ENCODE results near the gene BCR. TPM values are rescaled to one million over a fixed set of nuclear protein-coding genes. Genes with fewer than 3 reads are reported as not detected.

BCR gene
- polyA plus RNA-seq, 1 experiment, result 21.4 TPM

DNA sequence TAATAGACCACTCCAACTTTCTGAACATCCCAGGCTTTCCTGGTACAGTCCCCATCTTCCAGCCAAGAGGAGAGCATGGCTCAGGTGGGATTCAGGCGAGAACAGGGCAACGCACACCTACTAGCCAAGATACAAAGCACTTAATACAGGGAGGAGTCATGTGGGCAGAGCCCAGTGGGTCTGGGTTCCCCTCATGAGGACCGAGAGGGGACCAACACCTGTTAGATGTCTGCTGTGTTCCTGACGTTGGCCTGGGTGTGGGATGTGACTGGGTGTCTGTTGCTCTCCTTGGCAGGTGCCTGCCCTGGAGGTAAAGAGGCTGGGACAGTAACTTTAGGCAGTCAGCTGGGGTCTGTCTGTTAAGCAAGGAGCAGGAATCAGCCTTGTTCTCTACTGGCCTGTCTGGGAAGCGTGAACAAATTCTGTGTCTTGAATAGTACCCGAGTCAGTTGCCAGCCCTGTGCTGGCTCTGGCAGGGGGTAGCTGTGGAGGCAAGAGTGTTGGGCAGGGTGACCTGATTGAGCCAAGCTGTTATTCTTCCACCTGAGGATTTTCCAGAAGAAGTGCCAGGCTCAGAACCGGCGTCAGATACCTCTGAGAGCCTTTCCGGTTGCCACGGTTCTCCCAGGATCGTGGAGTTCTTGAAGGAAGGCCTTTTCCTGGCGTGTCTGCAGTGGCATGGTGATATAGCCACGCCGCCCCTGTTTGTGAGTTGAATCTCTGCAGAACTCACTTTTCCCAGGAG lies 56.3 kb downstream of the BCR start:
- Histone ChIP-seq H3K27ac (ENCODE audit: low read depth, low read length) (no peak overlapping the region), H3K27me3 (ENCODE audit: control insufficient read depth, insufficient read depth, low read length) (no peaks in the 10 kb centered on the region), H3K9me3 (ENCODE audit: control insufficient read depth, insufficient read depth, low read length) (peaks cover 5% of the 10 kb centered on the region), H3K4me3 (ENCODE audit: low read depth, low read length) (no peak overlapping the region)
- no peak for DNase-seq (ENCODE audit: low read depth, low spot score)
- ChIA-PET POLR2A (no interaction called here), CTCF (interaction anchor here (1.0 to 1.2 kb wide), 2 partner anchors 58 to 62 kb away, joined by 3 read pairs; no protein-coding TSS in a partner anchor)
- TF ChIP-seq, protein P1, sequence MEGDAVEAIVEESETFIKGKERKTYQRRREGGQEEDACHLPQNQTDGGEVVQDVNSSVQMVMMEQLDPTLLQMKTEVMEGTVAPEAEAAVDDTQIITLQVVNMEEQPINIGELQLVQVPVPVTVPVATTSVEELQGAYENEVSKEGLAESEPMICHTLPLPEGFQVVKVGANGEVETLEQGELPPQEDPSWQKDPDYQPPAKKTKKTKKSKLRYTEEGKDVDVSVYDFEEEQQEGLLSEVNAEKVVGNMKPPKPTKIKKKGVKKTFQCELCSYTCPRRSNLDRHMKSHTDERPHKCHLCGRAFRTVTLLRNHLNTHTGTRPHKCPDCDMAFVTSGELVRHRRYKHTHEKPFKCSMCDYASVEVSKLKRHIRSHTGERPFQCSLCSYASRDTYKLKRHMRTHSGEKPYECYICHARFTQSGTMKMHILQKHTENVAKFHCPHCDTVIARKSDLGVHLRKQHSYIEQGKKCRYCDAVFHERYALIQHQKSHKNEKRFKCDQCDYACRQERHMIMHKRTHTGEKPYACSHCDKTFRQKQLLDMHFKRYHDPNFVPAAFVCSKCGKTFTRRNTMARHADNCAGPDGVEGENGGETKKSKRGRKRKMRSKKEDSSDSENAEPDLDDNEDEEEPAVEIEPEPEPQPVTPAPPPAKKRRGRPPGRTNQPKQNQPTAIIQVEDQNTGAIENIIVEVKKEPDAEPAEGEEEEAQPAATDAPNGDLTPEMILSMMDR (IDR thresholded peaks at IDR 0.05; ENCODE audit: low read depth, low read length), result no peak

DNA sequence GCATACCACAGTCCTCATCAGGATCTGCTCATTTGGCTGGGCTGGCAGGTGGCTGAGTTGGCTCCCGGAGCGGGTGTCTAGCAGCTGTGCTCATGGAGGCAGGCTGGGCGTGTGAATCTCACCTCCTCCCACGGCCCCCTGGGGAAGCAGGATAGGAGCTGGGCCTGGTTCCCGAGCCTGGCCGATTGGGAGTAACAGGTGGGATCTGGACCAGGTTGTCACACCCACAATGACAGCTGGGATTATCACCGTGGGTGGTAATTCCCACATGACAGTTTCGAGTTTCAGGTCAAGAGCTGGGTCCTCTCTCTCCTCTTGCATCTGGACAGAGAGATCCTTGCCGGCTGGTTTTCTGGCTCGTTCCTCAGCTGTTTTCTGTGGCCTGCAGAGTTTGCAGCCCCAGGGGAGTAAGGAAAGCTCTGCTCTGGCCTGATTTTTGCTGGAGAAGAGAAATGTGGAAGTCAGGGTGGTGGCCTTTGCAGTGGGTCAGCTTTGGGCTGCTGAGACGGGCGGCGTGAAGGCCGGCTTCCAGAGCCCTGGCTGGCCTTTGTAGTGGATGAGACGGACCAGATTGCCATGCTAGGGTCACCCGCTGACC lies 57.0 kb downstream of the BCR start:
- peak overlapping the region; percentile 21 for H3K27ac ChIP-seq (ENCODE audit: low read depth, low read length)
- POLR2A ChIA-PET, result interaction anchor here (0.7 kb wide), 1 partner anchor 18 kb away, joined by 3 read pairs; no protein-coding TSS in a partner anchor
- peak; percentile 41 for DNase-seq (ENCODE audit: low read depth, low spot score)

DNA sequence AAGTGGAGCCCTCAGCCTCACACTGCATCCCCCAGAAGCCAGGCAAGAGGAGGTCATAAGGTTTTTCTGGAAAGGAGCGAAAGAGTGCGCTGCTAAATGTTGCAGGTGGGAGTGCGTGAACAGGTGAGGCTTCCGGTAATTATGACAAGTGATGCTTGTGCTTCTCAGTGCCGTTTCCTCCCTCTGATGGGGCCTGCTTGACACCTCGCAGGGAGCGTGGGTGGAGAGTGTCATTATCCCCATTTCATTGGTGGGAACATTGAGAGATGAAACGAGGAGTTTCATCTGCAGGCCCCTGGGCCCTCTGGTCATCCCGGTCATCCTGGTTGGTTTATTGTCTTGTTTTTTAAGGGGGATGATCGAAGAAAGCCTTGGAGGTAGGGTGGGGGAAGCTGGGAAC lies 57.5 kb downstream of the BCR start:
- no peak for DNase-seq (ENCODE audit: low read depth, low spot score)
- no peak overlapping the region for H3K27ac ChIP-seq (ENCODE audit: low read depth, low read length)

More for the DNA sequence above, 57.0 kb downstream of the BCR start:
- peaks cover 5% of the 10 kb centered on the region for H3K9me3 ChIP-seq (ENCODE audit: control insufficient read depth, insufficient read depth, low read length)
- TF ChIP-seq, protein P1 (IDR thresholded peaks at IDR 0.05; ENCODE audit: low read depth, low read length), result no peak
- no peak overlapping the region for H3K4me3 ChIP-seq (ENCODE audit: low read depth, low read length)
- CTCF ChIA-PET, result interaction anchor here (1.0 kb wide), 1 partner anchor 63 kb away, joined by 3 read pairs; no protein-coding TSS in a partner anchor
- no peaks in the 10 kb centered on the region for H3K27me3 ChIP-seq (ENCODE audit: control insufficient read depth, insufficient read depth, low read length)

DNA sequence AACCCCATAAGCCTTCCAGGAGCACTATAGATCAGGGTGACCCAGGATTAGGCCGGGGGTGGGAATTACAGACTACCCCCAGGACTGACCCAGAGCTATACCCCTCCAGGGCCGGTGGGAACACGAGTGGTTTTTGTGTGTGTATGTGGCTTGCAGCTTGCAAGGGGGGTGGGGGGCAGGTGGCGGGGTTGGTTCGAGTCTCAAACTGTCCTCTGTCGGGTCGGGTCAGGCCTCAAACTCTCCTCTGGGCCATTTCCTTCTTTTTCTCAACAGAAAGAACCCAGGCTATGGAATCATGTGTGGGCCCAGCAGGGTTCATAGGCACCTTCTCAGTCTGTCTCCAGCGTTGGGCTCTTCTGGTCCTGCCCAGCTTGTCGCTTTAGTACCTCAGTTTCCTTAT lies 58.4 kb downstream of the BCR start:
- CTCF ChIA-PET, result interaction anchor here (0.6 to 2.0 kb wide), 3 partner anchors 12 to 92 kb away, joined by 3 to 6 read pairs (median 5); no protein-coding TSS in a partner anchor
- H3K4me3 ChIP-seq (ENCODE audit: low read depth, low read length), result no peak overlapping the region
- no peak overlapping the region for H3K27ac ChIP-seq (ENCODE audit: low read depth, low read length)
- no peaks in the 10 kb centered on the region for H3K27me3 ChIP-seq (ENCODE audit: control insufficient read depth, insufficient read depth, low read length)
- peaks cover 5% of the 10 kb centered on the region for H3K9me3 ChIP-seq (ENCODE audit: control insufficient read depth, insufficient read depth, low read length)
- TF ChIP-seq, protein P1 (IDR thresholded peaks at IDR 0.05; ENCODE audit: low read depth, low read length), result no peak
- no peak for DNase-seq (ENCODE audit: low read depth, low spot score)
- POLR2A ChIA-PET, result interaction anchor here (0.6 kb wide), 1 partner anchor 23 kb away, joined by 3 read pairs; no protein-coding TSS in a partner anchor

More for the DNA sequence above, 57.5 kb downstream of the BCR start:
- no peak overlapping the region for H3K4me3 ChIP-seq (ENCODE audit: low read depth, low read length)
- H3K27me3 ChIP-seq (ENCODE audit: control insufficient read depth, insufficient read depth, low read length), result no peaks in the 10 kb centered on the region
- H3K9me3 ChIP-seq (ENCODE audit: control insufficient read depth, insufficient read depth, low read length), result peaks cover 5% of the 10 kb centered on the region
- ChIA-PET CTCF (interaction anchor here (1.0 to 2.0 kb wide), 2 partner anchors 44 to 63 kb away, joined by 3 to 6 read pairs; no protein-coding TSS in a partner anchor), POLR2A (interaction anchor here (0.7 kb wide), 1 partner anchor 19 kb away, joined by 3 read pairs; no protein-coding TSS in a partner anchor)
- TF ChIP-seq, protein P1 (IDR thresholded peaks at IDR 0.05; ENCODE audit: low read depth, low read length), result no peak
